Measurements from ENCODE around the gene ANKZF1.
A peak's percentile ranks its signal among the peaks of the same experiment; 100 is the strongest.

The ANKZF1 gene

DNA sequence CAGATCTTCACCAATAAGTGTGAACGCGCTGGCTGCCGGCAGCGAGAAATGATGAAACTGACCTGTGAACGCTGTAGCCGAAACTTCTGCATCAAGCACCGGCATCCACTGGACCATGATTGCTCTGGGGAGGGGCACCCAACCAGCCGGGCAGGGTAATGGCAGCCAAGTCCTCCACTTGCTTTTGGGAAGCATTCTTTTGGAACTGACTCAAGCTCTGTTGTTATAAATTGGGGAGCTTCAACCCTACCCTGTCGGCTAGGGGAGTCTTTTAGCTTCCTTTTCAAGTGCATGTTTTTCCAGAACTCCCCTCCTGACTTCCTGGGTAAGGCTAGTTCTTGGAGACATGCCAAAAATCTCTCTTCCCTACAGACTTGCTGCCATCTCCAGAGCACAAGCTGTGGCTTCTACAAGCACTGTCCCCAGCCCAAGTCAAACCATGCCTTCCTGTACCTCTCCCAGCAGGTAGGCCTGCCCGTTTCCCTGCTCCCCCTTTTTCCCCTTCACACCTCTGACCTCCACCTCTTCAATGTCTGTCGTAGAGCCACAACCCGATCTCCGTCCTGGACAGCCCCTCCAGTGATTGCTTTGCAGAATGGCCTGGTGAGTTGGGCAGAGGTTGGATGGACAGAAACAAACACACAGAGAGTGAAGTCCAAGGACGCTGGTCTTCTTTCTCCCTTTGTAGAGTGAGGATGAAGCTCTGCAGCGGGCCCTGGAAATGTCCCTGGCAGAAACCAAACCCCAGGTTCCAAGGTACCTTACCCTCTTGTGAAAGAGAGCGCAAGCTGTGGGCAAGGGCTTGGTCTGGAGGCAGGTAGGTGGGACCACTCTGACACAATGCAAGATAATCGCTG, 21.5 kb upstream of the ANKZF1 start:
- no peak for DNase-seq

DNA sequence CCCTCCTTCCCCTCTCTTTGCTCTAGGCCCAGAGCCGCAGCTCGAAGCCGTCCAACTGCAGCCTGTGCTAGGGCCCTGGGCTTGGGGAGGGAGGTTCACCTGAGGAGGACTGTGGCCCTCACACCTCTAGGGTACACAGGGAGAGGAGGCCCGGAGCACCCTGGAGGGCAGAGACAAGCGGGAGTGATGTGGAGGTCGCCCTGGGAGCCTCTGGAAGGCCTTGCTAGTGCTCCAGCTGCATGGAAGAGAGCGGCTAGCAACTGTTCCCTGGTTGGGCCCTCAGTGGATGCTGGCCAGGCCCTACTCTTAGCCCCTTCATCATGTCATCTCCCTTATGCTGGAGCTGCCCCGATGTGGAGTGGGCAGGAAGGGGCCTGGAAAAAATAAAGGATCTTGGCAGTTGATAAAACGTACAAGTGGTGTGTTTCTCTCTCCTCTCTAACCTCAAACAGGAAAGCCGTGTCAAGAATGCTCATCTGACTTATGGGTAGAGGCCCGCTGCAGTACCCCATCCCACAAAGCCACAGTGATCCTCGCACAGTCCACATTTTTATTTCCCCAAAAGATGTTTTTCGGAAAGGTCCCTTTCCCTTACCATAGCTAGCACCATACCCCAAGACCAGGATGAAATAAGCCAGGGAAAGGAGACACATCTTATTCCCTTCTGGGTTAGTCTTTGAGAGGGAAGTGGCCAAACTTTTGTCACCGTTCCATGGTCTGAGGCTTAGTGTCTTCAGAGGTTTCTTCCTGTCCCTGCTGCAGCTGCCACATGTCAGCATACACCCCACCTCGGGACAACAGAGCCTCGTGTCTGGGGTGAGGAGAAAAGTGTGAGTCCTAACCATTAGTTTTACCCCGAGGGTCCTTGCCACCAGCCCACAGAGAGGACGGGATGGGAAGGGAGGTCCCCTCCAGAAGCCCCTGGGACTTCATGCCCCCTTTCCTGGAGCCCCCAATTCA, 20.1 kb upstream of the ANKZF1 start:
- no peak for DNase-seq

- no peak for DNase-seq
Measured at GRCh38 chr2:219210196-219210885, 19.3 kb upstream of the ANKZF1 start.

DNA sequence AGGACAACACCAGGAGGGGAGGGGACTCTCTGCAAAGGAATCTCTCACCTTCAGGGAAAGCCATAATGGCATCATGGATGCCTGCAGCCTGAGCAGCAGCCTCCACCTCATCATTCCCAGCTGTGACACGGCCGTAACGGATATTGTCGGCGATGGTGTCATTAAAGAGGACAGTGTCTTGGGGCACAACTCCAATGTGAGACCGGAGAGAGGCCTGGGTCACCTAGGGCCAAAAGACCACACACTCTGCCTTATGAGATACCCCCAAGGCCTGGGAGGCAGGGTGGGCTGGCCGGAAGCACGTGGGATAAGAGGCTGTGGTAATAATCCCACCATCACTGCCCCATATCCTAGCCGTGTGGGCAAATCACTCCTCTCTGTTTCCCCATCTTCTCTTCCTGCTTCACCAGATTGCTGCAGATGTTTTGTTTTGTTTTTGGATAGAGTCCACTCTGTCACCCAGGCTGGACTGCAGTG, 18.7 kb upstream of the ANKZF1 start:
- no peak for DNase-seq

DNA sequence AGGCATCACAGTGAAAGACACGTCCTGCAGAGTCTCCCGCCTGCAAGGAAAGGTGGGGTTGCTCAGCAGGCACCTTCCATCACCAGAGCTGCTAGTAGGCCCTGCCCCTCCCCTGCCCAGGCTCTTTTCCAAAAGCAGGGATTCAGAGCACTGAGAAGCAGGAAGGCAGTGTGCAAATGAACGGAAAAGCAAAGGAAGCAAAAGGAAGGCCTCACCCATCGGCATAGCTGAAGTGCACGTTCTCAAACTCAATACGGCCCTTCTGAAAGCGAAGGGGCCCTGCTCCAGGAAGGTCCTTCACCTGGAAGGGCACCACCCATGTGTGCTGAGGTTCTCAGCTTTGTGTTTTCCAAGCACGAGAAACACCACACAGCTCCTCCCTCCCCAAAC, 16.6 kb upstream of the ANKZF1 start:
- no peak for DNase-seq

DNA sequence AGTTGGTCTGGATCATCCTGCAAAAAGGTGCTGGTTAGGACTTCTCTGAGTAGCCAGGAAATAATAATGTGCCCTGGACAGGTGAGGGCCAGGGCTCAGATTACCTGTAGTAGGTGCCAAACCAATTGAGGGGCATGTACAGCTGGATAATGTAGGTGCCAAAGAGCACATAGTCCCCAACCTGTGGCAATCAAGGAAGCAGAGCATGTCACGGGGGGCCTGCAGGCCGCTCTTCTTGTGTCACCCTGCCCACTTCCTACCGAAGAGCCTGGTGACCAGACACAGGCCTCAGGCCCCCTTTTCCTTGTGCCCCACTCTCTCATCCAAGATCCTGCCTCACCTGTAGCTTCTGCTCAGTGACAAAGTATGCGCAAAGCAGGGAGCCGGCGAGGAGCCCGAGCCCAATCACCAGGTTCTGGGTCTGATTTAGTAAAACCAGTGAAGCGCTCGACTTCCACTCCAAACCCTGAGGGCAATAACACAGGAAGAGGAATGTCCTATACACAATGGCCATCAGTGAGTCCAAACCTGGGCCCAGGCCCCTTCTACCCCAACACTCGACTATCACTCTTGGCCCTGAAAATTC, 16.0 kb upstream of the ANKZF1 start:
- no peak for DNase-seq

- no peak for DNase-seq
Measured at GRCh38 chr2:219214141-219214540, 15.5 kb upstream of the ANKZF1 start.

- DNase-seq: no peak
Measured at GRCh38 chr2:219214786-219215185, 14.8 kb upstream of the ANKZF1 start.

GRCh38 chr2:219215871-219216534, 13.6 kb upstream of the ANKZF1 start:
- DNase-seq: no peak

DNA sequence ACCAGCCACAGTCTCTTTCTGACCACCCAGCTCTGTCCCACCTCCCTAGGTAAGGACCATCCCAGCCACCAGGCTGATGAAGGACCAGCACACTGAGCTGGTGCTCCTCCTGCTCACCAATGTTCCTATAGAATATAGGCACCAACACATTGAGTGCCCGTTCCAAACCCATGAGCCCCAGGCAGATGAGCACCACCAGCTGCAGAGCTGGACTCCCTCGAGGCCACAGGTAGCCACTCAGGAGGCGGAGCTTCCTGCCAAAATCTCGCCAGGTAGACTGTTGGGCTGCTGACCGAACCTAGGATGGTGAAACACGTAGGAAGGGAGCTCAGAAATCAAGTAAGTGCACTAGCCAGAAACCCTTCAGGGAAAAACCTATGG, 13.1 kb upstream of the ANKZF1 start:
- no peak for DNase-seq

DNA sequence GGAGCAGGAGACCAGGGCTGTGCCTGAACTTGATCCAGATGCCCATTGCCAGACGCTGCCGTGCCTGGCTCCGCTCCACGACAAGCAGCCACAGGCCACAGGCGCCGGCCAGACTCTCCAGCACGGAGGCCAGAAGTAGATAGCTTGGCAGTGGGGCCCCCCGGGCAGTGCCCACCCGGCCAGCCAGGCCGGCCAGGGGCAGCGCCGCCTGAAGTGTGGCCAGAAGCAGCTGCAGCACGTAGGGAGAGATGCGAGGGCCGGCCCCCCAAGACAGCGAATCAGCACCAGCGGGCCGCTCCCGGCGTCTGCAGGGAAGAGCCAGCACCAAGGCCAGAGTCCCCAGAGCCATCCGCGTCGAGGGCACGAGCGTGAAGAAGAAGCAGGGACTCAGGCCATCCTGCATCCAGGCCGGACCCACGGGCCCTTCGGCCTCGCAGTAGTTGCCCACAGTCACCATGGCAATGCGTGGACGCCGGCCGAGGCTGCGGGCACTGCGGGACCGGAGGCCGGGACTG, 11.3 kb upstream of the ANKZF1 start:
- no peak for DNase-seq

- DNase-seq: peak; percentile 56
Measured at GRCh38 chr2:219218732-219219701, 10.6 kb upstream of the ANKZF1 start, which contains the start of gene ABCB6. TSS of gene ABCB6 (minus strand) at chr2:219218958. CDS start at chr2:219218673, 285 bp downstream.

DNA sequence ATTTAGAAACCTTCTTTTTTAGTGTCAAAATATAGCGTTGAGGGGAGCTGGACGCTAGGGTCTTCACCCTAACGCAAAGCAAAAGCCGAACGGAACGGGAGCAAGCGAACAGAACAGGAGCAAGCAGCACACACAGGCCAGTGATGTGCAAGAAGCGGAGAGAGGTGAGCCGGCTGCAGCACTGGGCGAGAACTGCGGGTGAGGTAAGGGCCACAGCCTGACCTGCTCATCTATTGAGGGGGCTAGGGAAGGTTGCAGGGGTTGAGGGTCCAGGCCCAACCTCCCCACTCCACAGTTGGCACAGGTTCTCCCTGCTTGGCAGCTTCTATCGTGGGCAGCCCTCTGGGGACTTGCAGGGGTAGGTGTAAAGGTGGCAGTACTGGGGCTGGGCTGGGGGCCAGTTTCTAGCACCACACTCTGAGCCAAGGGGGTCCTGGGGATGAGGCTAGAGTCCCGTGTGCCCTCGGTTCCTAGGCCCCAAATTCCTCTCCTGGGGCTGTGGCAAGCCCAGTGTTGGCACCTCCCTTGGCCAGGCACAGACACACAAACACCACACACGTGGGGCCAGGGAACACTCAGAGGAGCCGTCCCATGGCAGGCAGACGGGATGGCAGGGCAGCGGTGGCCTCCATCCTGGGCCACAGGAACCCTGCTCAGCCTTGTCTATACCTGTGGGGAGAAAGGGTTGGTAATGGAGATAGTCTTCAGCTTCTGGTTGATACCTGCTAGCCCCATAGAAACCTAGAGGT, 9.6 kb upstream of the ANKZF1 start:
- DNase-seq: no peak

- DNase-seq: no peak
Measured at GRCh38 chr2:219220652-219221402, 8.8 kb upstream of the ANKZF1 start.

DNA sequence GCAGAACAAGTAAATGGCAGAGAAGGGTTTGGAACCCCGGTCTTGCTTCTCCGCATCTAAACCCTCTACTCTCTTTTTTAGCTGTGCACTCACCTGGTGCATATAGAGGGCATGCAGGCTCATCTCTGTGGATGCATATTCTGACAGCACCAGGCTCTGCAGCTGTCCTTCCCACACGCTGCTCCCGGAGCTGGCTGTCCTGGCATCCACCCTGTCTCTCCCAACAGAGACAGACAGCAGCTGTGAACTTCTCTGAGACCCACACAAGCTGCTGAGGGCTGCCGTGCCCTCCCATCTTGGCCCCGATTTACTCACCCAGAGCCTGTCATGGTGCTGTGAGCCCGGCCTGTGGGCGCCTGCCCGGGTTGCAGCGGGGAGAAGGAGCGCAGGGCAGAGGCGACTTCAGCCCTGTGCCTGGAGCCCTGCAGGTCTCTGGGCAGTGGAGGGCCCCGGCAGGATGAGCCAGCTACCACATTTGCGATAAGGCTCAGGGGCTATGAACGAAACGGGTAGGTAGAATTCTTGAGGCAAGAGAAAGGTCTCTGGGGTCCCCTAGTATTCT, 7.6 kb upstream of the ANKZF1 start:
- DNase-seq: no peak

- DNase-seq: no peak
Measured at GRCh38 chr2:219223831-219224610, 5.6 kb upstream of the ANKZF1 start.

GRCh38 chr2:219225350-219225749, 4.3 kb upstream of the ANKZF1 start:
- DNase-seq: no peak

Data from NCI-H1417 treated with DMSO at 0.1 percent for 48 hours (cell line).